CD4-positive, alpha-beta memory T cell (primary cell): ENCODE data around the gene SH3PXD2B. TPM values are rescaled to one million over a fixed set of nuclear protein-coding genes. Genes with fewer than 3 reads are reported as not detected.
"Not testable (repeated sequence)": the region's sequence is repeated elsewhere in the genome, so short reads cannot be mapped to it uniquely, and the experiment has no call there.

Experiments used
- CTCF ChIA-PET: fragments of 350-600 bp; sonication (Branson Sonifier 250); formaldehyde crosslinking; loops from one replicate; lab custom pipeline; 2021; ENCODE audit warnings: inconsistent platforms; ENCODE audit not compliant: partially characterized antibody; lab: Charles Lee
- POLR2A ChIA-PET: fragments of 350-600 bp; sonication (Branson Sonifier 250); formaldehyde crosslinking; loops from one replicate; lab custom pipeline; 2021; ENCODE audit not compliant: partially characterized antibody; lab: Charles Lee
- DNase-seq, 5 donors: peaks; one replicate each; pipeline versions ENCODE4 v3.0.0 to v3.0.0-alpha.2; 2020 to 2022; ENCODE audit warnings: mixed read lengths in 1 of 5
- H3K27ac ChIP-seq: one replicate; pipeline ENCODE4 v1.7.0; 2013; ENCODE audit warnings: low read depth, low read length
- H3K27me3 ChIP-seq: 2 replicates; pipeline ENCODE4 v1.7.0; 2013; ENCODE audit warnings: mild to moderate bottlenecking, low read length, moderate library complexity; ENCODE audit not compliant: insufficient read depth
- H3K36me3 ChIP-seq: 2 replicates; pipeline ENCODE4 v1.7.0; 2013; ENCODE audit warnings: mild to moderate bottlenecking, low read length, moderate library complexity; ENCODE audit not compliant: insufficient read depth
- H3K4me1 ChIP-seq: 2 replicates; pipeline ENCODE4 v1.7.0; 2013; ENCODE audit warnings: mild to moderate bottlenecking, low read length, moderate library complexity; ENCODE audit not compliant: insufficient read depth
- H3K4me3 ChIP-seq, 2 donors: one replicate each; pipeline ENCODE4 v1.7.0; 2013; ENCODE audit warnings: low read length in 2 of 2, mild to moderate bottlenecking in 1 of 2
- H3K9me3 ChIP-seq, 2 donors: one replicate each; pipeline ENCODE4 v1.7.0; 2013; ENCODE audit warnings: low read length in 2 of 2, control low read depth in 1 of 2; ENCODE audit not compliant: control insufficient read depth in 1 of 2
- H3K27ac Mint-ChIP-seq, 7 donors: one replicate each; pipeline ENCODE4 v1.8.0; 2020 to 2021; ENCODE audit warnings: mixed read lengths in 7 of 7, mild to moderate bottlenecking in 6 of 7, inconsistent platforms in 3 of 7, moderate library complexity in 3 of 7
- H3K27me3 Mint-ChIP-seq, 2 donors: one replicate each; pipeline ENCODE4 v1.8.0; 2020 to 2021; ENCODE audit warnings: mixed read lengths in 2 of 2
- H3K36me3 Mint-ChIP-seq, 2 donors: one replicate each; pipeline ENCODE4 v1.8.0; 2020 to 2021; ENCODE audit warnings: mixed read lengths in 2 of 2, inconsistent platforms in 1 of 2, mild to moderate bottlenecking in 1 of 2
- H3K4me1 Mint-ChIP-seq, 4 donors: one replicate each; pipeline ENCODE4 v1.8.0; 2020 to 2021; ENCODE audit warnings: mixed read lengths in 4 of 4, mild to moderate bottlenecking in 1 of 4
- H3K4me3 Mint-ChIP-seq, 8 donors: one replicate each; pipeline ENCODE4 v1.8.0; 2020 to 2021; ENCODE audit warnings: mixed read lengths in 8 of 8, mild to moderate bottlenecking in 7 of 8, moderate library complexity in 6 of 8, inconsistent platforms in 3 of 8
- H3K9me3 Mint-ChIP-seq, 8 donors: one replicate each; pipeline ENCODE4 v1.8.0; 2020 to 2021; ENCODE audit warnings: mixed read lengths in 8 of 8, mild to moderate bottlenecking in 5 of 8, inconsistent platforms in 3 of 8, moderate library complexity in 1 of 8
- intact Hi-C: fragments of 100-400 bp; cut with micrococcal nuclease; formaldehyde crosslinking; loops from one replicate; pipeline ENCODE4 v1.15.1; 2023
- polyA plus RNA-seq, 2 donors: library from polyadenylated mRNA; unstranded; fragments of 300-500 nt; fragmentation: Illumina TruSeq; gene quantifications; one replicate each; pipeline ENCODE4 v1.2.3, GENCODE V29; 2021
- total RNA-seq, 2 experiments: library from RNA; stranded (reverse); gene quantifications; one replicate each; pipeline ENCODE4 v1.2.3, GENCODE V29; 2021

SH3PXD2B gene
- total and polyA plus RNA-seq, 4 experiments from 2014 or later = 0.19 to 0.38 TPM; not detected in 2

DNA sequence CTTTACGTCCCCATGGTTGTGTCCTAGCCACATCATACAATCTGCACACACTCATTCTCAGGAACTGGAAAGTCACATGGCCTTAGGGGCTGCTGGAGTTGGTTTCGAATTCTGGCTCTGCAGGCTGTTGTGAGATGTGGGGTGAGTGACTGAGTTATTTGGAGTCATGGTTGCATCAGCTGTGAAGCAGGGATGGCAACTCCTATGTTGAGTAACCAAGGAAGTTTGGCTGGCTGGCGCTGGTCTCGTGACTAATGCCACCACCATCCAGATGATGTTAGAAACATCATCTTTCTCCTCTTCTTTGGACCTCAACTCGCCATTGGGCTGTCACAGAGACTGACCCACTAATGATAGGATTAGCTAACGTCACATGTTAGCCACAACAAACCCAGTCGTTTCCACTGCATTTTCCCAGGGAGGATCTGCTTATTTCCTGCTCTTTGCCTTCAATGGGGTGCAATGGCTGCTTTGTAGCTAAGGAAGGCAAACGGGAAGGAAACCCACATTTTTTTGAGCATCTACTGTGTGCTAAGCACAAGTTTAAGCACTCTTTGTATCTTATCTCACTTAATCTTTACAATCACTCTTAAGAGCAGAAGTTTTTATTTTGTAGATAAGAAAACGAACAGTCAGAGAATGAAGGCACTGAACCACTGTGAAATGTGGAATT is 92.6 kb downstream of the SH3PXD2B start:
- H3K36me3 ChIP-seq = no peaks in the 10 kb centered on the region
- no peak for DNase-seq
- Mint-ChIP-seq H3K4me1 (peaks cover 0 to 1% (median 0%) of the 10 kb centered on the region in 4 donors), H3K36me3 (no peaks in the 10 kb centered on the region), H3K27me3 (peaks cover 0 to 5% of the 10 kb centered on the region in 2 donors), H3K27ac (no peak overlapping the region), H3K4me3 (no peak overlapping the region), H3K9me3 (no peaks in the 10 kb centered on the region)
- no peak overlapping the region for H3K4me3 ChIP-seq
- H3K4me1 ChIP-seq = no peaks in the 10 kb centered on the region
- no peaks in the 10 kb centered on the region for H3K9me3 ChIP-seq
- POLR2A ChIA-PET = no interaction called here
- intact Hi-C loops = no loop called here
- CTCF ChIA-PET = no interaction called here
- H3K27ac ChIP-seq = no peak overlapping the region
- H3K27me3 ChIP-seq = no peaks in the 10 kb centered on the region

GRCh38 chr5:172358345-172358744 is 96.0 kb downstream of the SH3PXD2B start:
- no peaks in the 10 kb centered on the region for H3K4me1 ChIP-seq
- H3K27me3 Mint-ChIP-seq = peaks cover 2% of the 10 kb centered on the region in 2 donors
- intact Hi-C loops = no loop called here

GRCh38 chr5:172356527-172356926 is 97.8 kb downstream of the SH3PXD2B start:
- Mint-ChIP-seq H3K36me3 (no peaks in the 10 kb centered on the region), H3K4me1 (no peaks in the 10 kb centered on the region), H3K4me3 (no peak overlapping the region), H3K27me3 (peaks cover 0 to 2% of the 10 kb centered on the region in 2 donors), H3K9me3 (no peaks in the 10 kb centered on the region), H3K27ac (no peak overlapping the region)
- intact Hi-C loops = no loop called here
- Histone ChIP-seq H3K36me3 (no peaks in the 10 kb centered on the region), H3K4me3 (no peak overlapping the region), H3K9me3 (no peaks in the 10 kb centered on the region), H3K27ac (no peak overlapping the region), H3K4me1 (no peaks in the 10 kb centered on the region), H3K27me3 (no peaks in the 10 kb centered on the region)
- POLR2A ChIA-PET = no interaction called here
- no peak for DNase-seq
- CTCF ChIA-PET = no interaction called here

More at GRCh38 chr5:172358345-172358744, 96.0 kb downstream of the SH3PXD2B start:
- no peak overlapping the region for H3K4me3 ChIP-seq
- no peak for DNase-seq
- ChIA-PET POLR2A (interaction anchor here (1.5 kb wide), 1 partner anchor 11 kb away, joined by 3 read pairs; no protein-coding TSS in a partner anchor), CTCF (no interaction called here)
- peaks cover 0 to 1% (median 0%) of the 10 kb centered on the region in 4 donors for H3K4me1 Mint-ChIP-seq
- H3K27me3 ChIP-seq = no peaks in the 10 kb centered on the region
- H3K36me3 ChIP-seq = no peaks in the 10 kb centered on the region
- no peak overlapping the region for H3K27ac ChIP-seq
- H3K9me3 Mint-ChIP-seq = no peaks in the 10 kb centered on the region
- H3K36me3 Mint-ChIP-seq = no peaks in the 10 kb centered on the region
- H3K4me3 Mint-ChIP-seq = no peak overlapping the region
- no peak overlapping the region for H3K27ac Mint-ChIP-seq
- no peaks in the 10 kb centered on the region for H3K9me3 ChIP-seq

DNA sequence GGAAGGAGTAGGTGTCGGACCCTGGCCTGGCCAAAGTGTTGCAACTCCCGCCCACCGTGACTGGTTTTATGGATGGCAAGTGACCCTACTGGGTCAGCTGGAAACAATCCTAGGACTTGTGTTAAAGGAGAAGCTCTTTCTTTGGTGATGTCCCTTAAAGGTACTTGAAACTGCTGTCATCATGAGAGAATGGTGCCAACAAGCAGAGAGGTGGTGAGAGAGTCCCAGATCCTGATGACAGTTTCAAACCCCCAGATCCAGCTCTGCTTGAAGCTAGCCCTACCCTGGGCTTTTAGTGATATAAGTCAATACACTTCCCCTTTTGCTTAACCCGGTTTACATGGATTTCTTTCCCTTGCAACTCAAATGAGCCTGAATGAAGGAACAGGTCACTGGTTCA is 98.3 kb downstream of the SH3PXD2B start:
- intact Hi-C loops = no loop called here
- Mint-ChIP-seq H3K36me3 (no peaks in the 10 kb centered on the region), H3K4me1 (no peaks in the 10 kb centered on the region), H3K4me3 (no peak overlapping the region), H3K27me3 (peaks cover 0 to 2% of the 10 kb centered on the region in 2 donors), H3K27ac (no peak overlapping the region), H3K9me3 (no peaks in the 10 kb centered on the region)
- Histone ChIP-seq H3K27ac (no peak overlapping the region), H3K4me3 (no peak overlapping the region), H3K27me3 (no peaks in the 10 kb centered on the region), H3K9me3 (no peaks in the 10 kb centered on the region), H3K4me1 (no peaks in the 10 kb centered on the region), H3K36me3 (no peaks in the 10 kb centered on the region)
- ChIA-PET CTCF (no interaction called here), POLR2A (no interaction called here)
- no peak for DNase-seq

- Mint-ChIP-seq H3K4me1 (no peaks in the 10 kb centered on the region), H3K27me3 (peaks cover 0 to 2% of the 10 kb centered on the region in 2 donors), H3K9me3 (no peaks in the 10 kb centered on the region), H3K27ac (no peak overlapping the region), H3K36me3 (no peaks in the 10 kb centered on the region), H3K4me3 (no peak overlapping the region)
- H3K27ac ChIP-seq = no peak overlapping the region
- no peaks in the 10 kb centered on the region for H3K27me3 ChIP-seq
- intact Hi-C loops = no loop called here
- POLR2A ChIA-PET = no interaction called here
- H3K36me3 ChIP-seq = no peaks in the 10 kb centered on the region
- no peaks in the 10 kb centered on the region for H3K4me1 ChIP-seq
- no peaks in the 10 kb centered on the region for H3K9me3 ChIP-seq
- no peak for DNase-seq
- CTCF ChIA-PET = no interaction called here
- H3K4me3 ChIP-seq = no peak overlapping the region
These were observed 100.5 kb downstream of the SH3PXD2B start for GRCh38 chr5:172353846-172354245.

DNA sequence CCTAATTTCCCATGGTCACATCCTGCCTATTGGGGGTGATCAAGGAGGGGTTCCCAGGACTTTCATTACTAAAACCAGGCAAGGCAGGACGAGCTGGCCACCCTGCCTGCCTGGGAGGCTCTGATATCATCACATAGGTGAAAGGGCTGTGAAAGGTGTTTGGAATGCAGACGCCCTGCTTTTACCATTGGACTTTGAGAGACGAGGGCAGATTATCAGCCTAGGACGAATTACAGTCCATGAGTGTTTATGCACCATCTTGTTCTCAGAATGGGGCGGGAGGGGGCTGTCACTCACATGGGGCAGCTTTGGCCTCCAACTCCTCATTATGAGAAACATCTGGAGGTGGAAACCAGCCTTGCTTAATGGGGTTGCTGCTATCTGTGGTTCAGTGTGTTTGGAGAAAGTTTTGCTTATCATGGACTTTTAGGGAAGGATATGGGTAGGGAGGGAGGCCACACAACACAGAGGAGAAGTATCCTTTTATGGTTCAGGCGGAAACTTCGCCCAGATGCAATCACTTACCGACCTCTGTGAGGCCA is 101.0 kb downstream of the SH3PXD2B start:
- peaks cover 0 to 2% of the 10 kb centered on the region in 2 donors for H3K27me3 Mint-ChIP-seq
- Histone ChIP-seq H3K4me3 (no peak overlapping the region), H3K27ac (no peak overlapping the region), H3K36me3 (no peaks in the 10 kb centered on the region), H3K9me3 (no peaks in the 10 kb centered on the region), H3K27me3 (no peaks in the 10 kb centered on the region), H3K4me1 (no peaks in the 10 kb centered on the region)
- no peak for DNase-seq
- CTCF ChIA-PET = no interaction called here
- H3K4me1 Mint-ChIP-seq = no peaks in the 10 kb centered on the region
- POLR2A ChIA-PET = no interaction called here
- no peak overlapping the region for H3K4me3 Mint-ChIP-seq
- H3K36me3 Mint-ChIP-seq = no peaks in the 10 kb centered on the region
- intact Hi-C loops = no loop called here
- H3K27ac Mint-ChIP-seq = no peak overlapping the region
- H3K9me3 Mint-ChIP-seq = no peaks in the 10 kb centered on the region

DNA sequence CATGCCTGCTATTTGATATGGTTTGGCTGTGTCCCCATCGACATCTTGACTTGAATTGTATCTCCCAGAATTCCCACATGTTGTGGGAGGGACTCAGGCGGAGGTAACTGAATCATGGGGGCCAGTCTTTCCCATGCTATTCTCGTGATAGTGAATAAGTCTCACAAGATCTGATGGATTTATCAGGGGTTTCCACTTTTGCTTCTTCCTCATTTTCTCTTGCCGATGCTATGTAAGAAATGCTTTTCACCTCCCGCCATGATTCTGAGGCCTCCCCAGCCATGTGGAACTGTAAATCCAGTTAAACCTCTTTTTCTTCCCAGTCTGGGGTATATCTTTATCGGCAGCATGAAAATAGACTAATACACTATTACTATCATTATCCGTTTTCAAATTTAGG is 101.8 kb downstream of the SH3PXD2B start:
- intact Hi-C loops, CTCF ChIA-PET, H3K4me1 Mint-ChIP-seq, H3K4me1 ChIP-seq, H3K27ac ChIP-seq, H3K4me3 ChIP-seq, H3K9me3 ChIP-seq, H3K4me3 Mint-ChIP-seq, H3K27me3 ChIP-seq, H3K9me3 Mint-ChIP-seq, H3K36me3 Mint-ChIP-seq, H3K27ac Mint-ChIP-seq, H3K27me3 Mint-ChIP-seq, H3K36me3 ChIP-seq, POLR2A ChIA-PET, DNase-seq: not testable (repeated sequence)
